Stimulated activated CD4-positive, alpha-beta T cell treated with anti-CD3 and anti-CD28 coated beads, Interleukin-1b, Interleukin-23, amount 100 ng/mL, for 1 hour (primary cell): ENCODE measurements around the gene ERGIC1.

Source experiments
- DNase-seq, 2 donors: peaks; one replicate each; pipeline ENCODE4 v3.0.0-alpha.2; 2020; ENCODE audit warnings: low read depth in 2 of 2

The ERGIC1 gene

DNA sequence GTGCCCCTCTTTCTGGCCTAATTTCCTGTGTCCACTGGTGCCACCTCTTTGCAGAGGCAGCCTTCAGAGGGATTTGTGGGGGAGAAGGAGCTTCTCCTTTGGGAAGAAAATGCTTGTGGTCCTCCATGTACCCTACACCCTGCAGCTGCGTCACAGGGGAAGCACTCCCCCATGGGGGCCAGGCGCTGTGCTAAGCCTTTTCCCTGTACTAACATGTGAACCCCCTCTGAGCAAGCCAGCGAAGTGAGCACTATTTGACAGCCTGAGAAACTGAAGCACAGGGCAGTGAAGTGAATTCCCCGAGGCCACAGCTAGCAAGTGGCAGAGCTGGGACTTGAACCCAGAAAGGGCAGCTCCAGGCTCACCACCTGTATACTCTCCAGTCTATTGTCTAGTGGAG is 32.3 kb downstream of the ERGIC1 start:
- no peak for DNase-seq

DNA sequence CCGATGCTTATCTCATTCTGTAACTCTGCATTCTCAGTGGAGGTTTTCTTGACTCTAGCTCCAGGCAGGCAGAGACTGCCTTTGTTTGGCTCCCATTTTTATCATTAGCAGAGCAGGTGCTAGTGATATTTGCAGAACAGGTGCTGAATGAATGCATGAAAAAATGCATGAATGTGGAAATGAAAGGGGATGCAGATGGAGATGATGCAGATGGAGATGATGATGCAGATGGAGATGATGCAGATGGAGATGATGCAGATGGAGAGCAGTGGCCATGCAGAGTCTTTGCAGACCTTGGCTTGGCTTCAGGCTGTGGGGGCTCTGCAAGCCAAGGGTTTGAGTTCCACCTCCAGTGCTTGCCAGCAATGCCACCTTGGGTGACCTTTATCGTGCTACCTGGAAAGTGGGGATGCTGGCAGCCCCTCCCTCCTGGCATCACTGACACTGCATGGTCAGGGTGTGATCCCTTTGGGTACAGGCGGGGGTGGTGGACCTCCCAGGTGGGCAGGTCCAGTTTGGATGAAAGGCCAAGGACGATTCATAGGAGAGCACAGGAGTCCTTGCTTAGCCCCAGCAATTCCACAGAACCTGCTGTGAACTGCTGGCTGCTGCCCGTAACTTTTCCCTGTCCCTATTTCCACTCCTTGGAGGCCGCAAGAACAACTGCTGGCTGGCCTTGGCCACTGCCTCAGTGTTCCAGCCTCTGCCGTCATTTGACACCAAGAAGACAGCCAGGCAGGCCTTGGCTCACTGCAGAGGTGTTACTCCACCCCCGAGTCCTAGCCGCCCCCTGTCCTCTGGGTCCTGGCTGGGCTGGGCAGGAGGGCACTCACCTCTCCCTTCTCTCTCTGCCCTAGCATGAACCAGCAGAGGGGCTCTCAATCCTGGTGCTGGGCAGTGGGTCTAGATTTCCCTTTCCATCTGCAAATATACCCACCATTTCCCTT is 33.0 kb downstream of the ERGIC1 start:
- no peak for DNase-seq

DNA sequence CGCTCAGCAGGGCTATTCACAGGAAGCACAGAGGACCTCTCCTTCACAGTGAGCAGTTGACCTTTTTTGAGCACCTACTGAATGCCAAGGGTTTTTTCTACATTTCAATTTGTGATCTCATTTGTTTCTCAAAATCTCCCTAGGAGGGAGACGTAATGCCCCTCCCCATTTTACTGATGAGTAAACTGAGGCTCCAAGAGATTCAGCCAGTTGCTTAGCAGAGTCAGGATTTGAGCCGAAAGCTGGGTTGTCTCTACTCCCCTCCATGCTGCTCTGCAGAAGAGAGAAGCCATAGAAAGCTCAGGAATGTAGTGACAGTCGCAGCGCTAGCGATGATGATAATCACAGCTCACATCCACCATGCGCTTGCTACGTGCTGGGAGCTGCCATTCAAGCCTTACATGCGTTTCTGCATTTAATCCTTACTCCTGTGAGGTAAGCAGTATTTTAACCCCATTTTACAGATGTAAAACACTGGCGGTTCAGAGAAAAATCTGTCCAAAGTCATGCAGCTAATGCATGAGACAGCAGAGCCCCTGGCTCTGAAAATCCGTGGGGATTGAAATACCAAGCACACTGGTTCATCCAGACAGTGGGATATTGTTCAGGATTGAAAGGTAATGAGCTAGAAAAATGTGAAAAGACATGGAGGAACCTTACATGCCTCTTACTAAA is 33.8 kb downstream of the ERGIC1 start:
- DNase-seq = no peak

DNA sequence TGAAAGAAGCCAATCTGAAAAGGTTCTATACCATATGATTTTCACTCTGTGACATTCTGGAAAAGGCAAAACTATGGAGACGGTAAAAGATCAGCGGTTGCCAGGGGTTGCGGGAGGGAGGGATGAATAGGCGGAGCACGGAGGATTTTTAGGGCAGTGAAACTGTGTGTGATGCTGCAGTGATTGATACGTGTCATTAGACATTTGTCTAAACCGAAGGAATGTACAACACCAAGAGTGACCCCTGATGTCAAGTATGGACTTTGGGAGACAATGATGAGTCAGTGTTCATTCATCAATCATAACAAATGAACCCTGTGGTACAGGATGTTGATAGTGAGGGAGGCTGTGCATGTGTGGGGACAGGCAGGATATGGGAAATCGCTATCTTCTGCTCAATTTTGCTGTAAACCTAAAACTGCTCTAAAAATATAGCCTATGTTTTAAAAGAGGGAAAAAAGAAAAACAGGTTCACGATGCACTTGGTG is 34.4 kb downstream of the ERGIC1 start:
- no peak for DNase-seq

DNA sequence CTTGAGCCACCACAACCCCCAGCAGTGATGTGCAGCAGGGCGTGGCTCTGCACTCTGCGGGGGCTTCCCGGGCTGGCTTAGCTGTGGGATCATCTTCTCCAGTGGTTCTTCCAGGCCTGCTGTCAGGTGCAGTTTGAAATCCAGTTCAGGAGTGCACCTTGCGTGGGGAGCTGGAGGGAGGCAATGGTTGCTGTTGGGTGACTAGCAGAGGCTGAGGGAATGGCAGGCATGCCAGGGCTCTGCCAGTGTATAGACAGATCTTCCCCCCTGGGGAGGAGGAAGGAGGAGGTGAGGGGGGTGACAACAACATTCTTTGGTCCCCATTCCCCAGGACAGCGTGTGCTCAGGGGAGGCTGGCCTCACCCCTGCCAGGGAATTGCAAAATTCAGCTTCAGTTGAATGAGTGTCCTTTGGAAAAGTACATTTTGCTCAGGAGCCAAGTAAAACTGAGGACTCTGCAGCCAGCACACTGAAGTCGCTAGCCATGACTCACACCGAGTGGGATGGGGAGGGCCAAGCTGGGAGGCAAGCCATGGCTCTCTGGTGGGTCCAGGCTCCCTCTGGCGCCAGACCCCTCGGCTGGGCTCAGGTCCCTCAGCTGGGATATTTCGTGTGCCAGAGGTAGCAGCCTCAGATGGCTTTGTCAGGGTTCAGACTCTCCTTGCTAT is 35.0 kb downstream of the ERGIC1 start:
- no peak for DNase-seq

DNA sequence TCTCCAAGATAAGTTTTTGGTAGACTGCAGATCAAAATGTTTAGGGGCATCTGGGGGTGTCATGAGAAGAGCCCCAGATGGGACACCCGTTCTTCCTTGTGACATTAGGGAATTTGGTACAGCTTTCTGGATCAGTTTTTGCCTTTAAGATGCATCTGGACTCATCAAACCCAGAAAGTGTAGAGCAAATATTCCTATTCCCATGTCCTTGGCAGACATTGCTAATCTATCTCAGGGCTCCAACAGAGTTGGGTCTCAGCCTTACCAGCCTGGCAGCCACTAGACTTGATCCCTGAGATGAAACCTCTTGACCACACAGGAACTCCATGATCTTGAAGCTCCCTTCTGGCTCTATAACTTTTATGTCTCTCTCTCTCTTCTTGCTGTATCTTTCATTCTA is 35.6 kb downstream of the ERGIC1 start:
- no peak for DNase-seq

DNA sequence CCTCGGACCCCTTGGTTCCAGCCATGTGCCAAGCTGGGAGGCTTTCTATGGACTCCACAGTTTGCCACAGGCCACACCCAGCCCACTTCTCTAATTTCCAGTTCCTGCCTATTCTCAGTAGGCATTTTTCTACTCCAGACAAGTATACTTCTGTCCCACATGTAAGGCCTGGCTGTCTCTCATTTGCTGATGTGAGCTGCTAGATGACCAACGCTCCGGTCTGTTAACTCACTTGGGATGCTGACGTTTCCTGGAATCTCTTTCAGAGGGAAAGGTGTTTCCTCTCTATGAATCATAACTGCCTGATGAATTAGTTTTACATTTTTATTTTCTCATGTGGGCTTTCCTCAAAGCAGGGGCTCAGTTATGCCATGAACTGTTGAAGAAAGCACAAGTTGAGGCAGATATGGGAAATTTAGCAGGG is 36.3 kb downstream of the ERGIC1 start:
- DNase-seq = no peak

DNA sequence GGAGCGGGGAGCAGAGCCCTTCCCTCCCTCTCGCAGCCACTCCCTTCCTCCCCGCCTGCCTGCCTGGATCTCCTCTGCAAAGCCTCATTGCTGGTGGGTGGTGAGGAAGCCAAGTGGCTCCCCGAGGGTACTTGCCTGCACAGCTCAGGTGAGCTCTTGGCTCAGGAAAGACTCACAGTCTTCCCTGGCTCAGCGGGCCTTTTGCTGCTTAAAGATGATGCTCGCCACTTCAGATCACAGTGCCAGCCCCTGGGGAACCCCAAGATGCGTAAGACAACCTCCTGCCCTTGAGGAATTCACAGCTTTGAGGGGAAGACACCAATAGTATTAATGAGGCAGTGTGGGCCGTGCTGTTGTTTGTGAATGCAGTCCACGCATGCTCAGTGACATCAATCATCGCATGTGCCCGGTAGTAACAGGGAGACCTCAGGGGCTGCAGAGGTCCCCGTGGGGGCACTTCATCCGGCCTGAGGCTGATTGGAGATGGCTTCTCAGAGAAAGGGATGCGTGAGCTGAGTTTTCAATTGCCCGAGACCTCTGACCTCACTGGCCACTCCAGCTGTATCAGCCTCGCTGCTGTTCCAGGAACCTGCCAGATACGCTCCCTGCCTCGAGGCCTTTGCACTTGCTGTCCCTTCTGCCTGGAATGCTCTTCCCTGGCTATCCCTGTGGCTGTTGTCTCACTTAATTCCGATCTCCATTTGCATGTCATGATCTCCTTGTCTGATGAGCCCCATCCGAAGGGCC is 36.8 kb downstream of the ERGIC1 start:
- no peak for DNase-seq

DNA sequence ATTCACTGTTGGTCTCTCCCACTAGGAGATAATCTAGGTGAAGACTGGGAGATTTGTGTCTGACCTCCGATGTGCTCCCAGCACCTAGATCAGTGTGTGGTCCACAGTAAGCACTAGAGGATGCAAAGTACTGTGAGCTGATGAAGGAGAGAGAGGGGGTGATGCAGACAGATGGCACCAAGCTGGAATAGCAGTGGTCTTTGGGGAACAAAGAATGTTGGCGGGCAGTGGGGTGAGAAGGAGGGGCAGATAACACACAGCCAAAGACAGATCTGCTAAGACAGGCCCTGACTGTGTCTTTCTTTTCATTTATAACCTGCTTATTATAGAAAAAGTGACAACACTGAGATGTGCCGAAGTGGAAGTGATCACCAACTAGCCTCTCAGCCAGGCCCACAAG is 37.5 kb downstream of the ERGIC1 start:
- DNase-seq = no peak

DNA sequence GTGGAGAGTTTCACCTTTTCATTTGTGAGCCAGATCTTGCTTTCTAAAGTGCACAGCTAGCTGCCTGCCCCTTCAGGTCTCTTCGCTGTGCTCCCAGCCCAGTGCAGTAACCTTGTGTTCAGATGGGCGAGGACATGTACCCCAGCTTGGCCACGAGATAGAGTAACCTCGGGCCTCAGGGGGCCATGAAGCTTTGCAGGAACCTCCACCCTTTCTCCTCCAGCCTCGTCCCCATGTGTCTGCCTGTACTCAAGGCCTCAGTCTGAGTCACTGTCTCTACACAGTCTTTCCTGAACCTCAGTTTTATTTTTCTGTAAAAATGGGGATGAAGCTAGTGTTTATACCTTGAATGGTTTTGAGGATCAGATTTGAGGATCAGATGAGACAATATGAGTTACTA is 37.9 kb downstream of the ERGIC1 start:
- no peak for DNase-seq

DNA sequence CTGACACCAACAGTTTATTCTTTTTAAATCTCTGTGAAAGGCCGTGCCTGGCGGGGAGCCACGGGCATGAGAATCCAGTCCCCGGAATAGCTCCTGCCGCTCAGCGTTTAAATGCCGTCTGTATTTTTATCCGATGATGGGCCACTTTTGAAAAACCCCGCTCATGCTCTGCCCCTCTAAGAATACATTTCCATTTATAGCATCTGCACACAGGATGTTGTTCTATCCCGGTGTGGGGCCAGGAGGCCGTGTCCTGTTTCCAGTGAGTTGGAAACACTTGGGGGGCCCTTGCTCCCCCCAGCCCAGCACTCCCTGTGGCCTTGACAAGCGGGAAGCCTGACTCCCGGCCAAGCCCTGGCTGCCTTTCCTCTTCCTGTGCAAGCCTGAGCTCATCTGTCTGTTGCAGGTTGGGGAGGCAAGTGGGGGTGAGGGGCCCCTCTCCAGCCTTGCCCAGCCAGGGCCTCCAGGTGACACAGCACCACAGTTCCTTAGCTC is 39.0 kb downstream of the ERGIC1 start:
- DNase-seq = no peak

DNA sequence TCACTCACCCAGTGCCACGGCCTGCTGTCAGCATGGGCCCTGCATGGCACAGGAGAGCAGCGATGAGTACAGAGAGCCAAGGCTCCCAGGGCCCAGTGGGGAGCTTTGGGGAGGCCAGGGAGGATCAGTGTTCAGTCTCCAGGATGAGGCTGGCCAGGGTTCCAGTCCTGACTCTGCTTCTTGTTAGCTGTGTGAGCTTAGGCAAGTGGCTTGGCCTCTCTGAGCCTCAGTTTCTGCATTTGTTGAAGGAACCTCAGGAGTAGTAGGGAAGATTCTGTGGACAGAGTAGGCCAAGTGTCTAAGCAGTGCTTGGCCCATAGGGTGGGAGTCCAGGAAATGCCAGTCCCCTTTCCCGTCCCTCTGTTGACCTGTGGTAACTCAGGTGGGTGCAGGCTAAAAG is 39.5 kb downstream of the ERGIC1 start:
- DNase-seq = no peak

DNA sequence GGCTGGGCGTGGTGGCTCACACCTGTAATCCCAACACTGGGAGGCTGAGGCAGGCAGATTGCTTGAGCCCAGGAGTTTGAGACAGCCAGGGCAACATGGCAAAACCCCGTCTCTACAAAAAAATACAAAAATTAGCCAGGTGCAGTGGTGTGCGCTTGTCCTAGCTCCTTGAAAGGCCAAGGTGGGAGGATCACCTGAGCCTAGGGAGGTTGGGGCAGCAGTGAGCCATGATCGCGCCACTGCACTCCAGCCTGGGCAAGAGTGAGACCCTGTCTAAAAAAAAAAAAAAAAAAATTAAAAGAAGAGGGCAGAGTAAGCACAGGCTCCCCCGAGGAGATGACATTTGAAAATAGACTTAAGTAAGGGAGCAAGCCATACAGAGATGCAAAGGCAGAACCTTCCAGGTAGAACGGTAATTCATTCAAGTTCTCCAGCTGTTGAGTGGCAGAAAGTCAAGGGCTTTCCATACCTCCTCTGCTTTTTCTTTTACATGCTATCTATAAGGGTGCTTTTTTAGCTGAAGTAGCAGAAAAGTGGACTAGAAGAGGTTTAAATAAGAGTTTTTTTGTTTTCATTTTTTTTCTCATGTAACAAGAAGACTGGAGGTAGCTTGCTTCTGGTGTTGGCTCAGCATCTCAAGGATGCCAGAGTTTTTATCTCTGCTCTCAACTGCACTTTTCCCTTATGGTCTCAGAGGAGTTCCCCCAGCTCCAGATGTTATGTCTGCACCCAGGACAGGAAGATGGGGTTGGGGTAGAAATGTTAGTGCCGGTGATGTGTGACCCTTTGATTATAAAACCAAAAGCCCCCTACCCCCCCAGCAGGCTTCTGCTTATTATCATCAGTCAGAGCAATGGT is 40.8 kb downstream of the ERGIC1 start:
- no peak for DNase-seq

DNA sequence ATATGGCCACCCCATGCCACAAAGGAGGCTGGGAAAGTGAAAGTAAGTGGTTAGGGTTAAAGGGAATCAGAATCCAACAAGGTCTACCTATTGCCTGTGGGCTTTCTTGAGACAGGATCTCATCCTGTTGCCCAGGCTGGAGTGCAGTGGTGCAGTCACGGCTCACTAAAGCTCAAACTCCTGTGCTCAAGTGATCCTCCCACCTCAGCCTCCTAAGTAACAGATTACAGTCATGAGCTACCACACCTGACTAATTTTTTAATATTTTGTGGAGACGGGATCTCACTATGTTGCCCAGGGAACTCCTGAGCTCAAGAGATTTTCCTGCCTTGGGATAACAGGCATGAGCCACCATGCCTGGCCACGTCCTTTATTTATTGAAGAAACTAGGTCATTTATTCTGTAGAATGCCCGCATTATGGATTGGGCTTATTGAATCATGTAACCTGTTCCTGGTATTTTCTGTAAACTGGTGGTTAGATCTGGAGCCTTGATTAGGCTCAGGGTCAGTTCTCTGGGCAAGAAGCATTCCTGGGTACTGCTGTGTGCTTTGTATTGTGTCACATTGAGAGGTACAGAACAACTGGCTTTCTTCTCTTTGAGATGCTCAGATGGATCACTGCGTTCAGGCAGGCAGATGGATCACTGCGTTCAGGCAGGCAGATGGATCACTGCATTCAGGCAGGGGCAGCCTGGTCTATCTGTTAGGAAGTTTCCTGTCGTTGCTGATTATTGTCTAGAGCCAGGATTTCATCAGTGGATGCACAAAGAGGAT is 41.6 kb downstream of the ERGIC1 start:
- DNase-seq = no peak

DNA sequence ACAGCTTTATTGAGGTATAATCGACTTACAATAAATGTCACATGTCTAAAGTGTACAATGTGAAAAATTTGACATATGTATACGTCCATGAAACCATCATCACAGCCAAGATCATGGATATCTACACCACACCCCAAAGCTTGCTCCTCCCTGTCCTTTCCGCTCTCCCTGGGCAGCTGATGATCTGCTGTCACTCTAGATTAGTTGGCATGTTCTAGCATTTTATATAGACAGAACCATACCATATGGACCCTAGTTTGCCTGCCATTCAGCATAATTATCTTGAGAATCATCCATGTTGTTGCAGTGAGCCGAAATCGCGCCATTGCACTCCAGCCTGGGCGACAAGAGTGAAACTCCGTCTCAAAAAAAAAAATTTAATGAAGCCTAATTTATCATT is 42.5 kb downstream of the ERGIC1 start:
- no peak for DNase-seq

DNA sequence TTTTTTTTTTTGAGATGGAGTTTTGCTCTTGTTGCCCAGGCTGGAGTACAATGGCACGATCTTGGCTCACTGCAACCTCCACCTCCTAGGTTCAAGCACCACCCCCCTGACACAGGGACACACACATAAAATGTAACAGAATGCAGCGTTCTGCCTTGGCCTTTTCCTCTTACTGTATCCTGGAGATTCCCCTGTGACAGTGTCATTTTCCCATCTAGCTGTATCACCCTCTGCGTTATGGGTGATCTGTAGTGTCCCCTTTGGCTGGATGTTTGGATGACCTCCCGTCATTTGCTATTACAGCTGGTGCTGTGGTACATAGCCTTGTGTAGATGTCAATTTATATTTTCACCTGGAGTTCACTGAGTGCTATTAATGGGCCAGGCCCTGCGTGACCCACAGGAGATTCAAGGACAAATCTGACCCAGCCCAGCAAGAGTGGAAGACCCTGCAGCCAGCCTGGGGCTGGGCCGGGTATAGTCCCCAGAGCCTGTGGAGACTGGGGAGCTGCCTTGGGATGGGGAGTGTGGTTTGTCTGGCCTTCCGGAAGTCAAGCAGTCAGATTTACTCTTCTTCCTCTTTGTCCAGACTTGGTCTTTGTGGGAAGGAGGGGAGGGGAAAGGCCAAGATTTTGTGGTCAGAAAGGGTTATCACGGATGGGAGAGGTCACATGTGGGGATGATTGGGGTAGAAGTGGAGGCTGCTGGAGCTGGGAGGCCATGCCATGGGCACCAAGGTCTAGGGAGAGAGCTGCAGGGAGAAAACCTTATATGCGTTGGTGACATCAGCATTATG is 43.6 kb downstream of the ERGIC1 start:
- DNase-seq = no peak

DNA sequence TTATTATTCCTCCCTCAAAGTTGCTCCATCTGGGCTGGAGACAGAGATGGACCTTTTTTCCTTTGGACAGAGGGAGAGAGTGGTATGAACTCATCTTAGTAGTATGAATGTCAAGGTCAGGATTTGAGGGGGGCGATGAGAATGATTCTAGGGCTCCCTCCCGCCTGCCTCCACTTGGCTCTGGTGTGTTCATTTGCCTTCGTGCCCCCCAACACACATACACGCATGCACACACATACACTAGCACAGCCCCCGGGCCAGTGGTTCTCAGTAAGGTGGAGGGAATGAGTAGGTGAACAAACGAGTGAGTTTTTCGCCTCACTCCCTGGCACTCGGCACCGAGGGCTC is 44.5 kb downstream of the ERGIC1 start:
- no peak for DNase-seq

DNA sequence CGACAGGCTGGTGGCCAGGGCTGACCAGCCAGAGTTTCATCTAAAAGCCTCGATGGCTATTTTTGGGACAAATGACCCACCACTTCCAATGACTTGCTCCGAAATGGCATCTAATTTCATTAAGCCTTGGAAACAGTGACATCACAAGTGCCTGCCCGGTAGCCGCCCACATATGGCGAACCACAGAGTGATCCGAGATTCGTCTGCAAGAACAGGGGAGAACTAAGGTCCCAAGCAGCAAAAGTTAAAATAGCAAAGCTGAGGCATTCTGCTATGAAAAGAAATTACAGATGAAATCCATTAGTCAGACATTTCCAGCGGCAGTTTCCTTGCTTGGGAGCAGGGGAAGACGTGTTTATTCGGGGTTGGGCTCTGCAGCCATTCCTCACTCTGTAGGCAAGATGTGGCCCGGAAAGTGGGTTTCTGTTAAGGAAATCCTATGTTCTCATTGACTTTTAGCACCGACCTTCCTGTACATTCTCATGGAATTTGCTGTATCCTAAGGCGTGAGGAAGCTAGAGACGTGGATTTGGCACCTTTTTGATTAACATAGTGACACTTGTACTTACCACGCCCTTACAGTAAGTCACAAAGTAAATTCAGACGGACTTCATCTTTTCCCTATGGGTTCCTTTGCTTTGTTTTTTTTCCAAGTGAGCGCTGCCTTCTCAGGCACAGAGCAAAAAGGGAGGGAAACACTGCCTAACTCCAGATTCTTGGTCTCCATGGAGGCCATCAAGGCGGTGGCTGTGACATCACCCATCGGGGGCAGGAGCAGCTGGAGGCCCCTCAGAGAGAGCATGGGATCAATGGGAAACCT is 45.1 kb downstream of the ERGIC1 start:
- no peak for DNase-seq
